COLO829 (cell line): ENCODE results near the gene CAVIN4.

Source experiments
- DNase-seq: peaks from one replicate; pipeline ENCODE4 v3.0.0; 2012; ENCODE audit warnings: low spot score

Gene CAVIN4

DNA sequence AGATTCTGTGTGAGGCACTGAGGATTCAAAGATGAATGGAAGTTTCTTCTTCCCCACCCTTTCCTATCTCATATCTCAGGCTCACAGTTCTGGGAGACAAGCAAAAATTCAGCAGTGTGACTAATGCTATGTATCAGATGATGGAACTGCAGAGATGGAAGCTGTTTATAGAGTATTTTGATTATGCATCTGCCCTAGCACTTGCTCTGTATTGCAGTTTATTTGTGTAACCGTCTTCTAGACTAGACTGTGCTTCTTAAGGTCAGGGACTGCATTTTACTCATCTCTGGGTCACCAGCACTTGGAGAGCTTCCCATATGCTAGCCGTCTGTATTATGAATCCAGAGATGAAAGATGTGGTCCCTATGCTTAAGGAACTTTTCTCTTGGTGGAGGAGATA, 12.6 kb downstream of the CAVIN4 start:
- no peak for DNase-seq

- DNase-seq: no peak
Observed at GRCh38 chr9:100591139-100591538, 13.3 kb downstream of the CAVIN4 start.

DNA sequence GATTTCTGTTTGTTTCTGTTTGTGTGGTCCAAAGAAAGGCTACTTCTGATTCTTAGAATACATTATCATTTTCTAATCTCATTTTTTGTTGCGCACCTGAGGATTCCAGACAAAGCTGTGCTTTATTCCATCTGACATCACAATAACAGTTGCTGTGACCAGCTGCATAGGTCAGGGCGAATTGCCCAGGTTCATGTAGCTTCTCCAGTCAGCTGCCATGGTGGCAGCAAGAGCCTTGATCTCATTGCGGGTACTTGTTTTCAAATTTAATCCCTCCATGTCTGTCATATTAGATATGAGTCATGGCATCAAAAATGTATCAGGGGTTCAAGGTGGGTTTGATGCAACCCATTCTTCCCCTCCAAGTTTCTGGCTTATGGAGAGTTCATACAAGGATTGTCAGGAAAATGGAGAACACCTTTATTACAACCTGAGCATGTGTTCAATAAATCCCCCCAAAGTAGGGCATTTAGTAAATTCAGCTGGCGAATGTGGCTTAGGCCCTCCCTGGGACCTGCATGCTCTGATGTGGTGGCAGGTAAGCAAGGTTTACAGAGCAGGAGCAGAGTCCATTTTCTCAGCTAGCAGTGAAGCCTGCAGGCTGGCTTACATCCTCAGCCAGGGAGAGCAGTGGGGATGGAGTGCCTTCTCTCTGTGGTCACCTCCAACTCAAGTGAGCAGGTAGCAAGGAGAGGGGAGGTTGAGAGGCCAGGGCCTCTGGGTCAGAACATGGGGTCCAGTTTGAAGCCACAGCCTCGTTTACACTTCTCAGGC, 13.9 kb downstream of the CAVIN4 start:
- DNase-seq: no peak

DNA sequence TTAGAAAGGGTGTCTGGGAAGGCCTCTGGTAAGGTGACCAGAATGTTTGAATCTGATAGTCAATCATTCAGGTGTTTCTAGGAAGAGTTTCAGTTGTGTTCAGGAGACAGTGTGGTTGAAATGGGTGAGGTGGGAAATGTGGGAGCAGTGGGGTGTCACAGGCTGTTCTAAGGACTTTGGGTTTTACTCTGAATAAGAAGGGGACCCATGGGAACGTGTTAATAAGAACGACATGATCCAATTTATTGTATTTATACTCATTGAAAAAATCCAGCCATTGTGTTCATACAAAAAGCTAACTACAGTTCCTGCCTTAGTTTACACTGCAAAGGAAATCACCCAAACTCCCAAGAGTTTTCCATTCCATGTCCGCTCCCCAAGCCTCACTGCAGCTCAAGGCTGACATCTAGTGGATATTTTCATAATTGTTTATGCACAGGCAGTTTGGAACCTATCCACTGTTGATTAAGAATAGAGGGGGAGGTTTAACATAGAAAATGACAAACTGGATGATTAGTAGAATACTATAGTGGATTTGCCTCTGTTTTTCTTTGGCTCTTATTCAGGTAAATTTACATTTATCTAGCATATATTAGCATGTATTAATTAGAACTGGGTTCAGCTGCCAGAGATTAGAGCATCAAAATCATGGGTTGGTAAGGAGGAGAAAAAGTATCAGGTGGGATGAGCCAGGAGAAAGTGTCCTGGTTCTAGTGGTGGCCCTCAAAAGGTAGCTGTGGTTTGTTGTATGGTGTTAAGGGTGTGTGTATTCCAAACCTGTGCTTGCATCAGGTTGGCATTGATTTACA, 17.7 kb downstream of the CAVIN4 start:
- peak; percentile 60 for DNase-seq

DNA sequence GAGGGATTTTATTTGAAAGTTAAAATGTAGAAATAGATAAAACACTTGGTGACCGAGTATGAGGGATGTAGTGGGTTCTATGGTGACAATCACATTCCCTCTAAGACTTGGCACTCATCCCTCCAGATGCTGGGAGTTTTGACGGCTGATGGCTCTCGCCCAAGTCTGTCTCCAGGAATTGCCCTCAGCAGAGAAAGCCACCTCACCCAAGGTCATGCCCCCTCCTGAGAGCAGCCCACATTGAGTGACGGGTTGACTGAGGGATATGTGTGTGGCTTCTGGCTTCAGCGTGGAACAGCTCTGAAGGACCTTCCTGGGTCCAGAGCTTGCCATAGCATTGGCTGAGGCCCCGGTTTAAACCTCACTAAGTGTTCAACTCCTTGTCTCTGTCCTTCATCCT, 19.4 kb downstream of the CAVIN4 start:
- no peak for DNase-seq

DNA sequence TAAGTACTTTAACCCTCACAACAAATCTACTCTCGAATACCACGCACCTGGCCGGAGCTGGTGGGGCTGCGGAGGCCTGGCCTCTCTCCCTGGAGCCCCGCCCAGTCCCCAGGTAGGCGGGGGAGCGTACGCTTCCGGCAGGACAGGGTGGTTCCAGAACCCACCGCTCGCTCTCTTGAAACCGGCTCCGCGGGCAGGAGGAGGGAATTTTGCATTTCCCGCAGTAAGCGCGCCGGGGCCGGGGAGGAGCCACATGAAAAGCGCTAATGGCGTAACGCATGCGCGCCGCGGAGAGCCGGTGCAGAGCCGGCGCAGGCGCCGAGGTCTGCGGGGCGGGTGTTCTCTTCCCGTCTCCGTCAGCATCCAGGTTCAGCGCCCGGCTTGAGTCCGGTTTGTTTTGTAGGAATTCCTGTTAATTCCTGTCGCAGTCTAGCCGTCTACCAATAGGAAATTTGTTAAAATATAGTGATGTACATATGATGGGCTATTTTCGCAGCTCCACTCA, 20.8 kb downstream of the CAVIN4 start:
- peak; percentile 80 for DNase-seq

DNA sequence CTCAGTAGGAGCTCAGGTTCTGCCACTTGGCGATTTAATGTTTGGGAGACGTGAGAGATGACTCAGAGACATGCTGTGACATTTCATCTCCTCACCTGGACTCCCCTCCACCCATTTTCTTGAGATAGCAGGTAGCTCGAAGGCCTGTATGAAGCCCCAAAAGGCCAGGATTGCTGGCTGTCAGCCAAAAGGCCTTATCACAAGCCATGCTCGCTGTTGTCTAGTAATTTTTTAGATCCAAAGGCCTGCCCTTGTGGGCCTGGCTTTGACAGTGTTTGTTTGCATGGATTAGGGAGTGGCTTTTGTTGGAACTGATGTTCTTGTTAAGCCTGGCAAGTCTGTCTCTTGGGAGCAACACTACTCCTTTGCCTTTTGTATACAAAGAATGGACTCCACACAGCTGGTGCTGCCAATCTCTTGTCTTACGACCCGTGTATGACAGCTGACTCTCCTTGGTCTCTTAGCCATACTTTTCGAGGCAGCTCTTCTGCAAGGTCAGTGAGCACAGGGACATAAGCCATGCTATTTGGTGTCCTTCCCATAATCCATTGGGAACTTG, 22.7 kb downstream of the CAVIN4 start:
- DNase-seq: no peak

DNA sequence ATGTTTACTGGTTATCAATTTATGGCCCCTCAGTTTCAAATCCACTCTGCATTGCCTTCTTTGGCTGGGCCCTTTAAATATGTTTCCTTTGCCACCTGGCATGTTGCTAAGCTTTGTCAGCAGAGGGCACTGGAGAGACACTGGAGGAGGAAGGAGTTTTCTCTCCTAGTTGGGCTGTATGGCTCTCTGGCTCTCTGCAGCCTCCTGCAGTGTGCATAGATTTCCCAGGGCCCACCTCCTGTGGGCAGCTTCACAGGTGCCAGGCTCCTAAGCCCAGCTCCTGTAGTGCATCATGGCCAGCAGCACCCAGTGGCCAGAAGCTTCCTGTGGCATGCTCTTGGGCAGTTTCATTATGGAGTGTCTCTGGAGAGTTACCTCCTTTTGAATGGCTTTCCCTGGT, 23.3 kb downstream of the CAVIN4 start:
- peak; percentile 76 for DNase-seq

DNA sequence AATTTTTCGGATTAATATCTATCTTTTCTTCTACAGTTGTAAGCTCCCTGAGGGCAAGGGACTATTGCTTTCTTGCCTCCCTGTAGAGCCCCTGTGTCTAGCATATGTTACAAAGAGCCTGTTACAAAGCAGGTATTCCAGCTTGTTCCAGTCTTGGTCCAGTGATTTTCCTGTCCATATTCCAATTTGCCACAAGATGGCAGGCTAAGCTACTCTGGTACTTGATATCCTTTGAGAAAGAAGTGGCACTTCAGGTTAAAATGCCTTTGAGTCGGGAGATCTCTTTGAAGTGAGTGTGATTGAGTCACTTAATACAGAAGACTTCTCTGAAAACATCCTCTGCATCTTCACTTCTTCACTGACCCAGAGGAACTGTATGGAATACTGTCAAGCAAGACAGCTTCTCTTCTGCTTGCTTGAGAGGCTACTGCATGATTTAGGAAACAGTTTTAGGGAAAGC, 24.5 kb downstream of the CAVIN4 start:
- DNase-seq: peak; percentile 75

DNA sequence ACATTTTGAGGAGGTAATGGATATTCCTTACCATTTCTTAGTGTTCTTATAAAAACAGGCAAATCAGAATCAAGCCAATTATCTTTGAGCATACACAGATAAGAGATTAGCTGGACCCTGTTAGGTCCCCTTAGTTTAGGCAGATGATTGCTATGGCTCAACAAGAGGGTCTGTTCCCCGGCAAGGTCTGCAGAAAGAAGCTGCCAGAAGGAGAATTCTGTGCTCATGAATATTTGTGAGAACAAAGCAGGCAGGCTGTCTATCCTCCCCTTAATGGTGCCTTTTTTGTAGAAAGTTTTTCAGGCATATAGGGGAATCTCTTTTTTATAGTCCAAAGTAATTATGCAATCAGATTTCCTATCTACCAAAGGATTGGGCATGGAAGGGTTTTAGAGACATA, 27.5 kb downstream of the CAVIN4 start:
- DNase-seq: no peak

DNA sequence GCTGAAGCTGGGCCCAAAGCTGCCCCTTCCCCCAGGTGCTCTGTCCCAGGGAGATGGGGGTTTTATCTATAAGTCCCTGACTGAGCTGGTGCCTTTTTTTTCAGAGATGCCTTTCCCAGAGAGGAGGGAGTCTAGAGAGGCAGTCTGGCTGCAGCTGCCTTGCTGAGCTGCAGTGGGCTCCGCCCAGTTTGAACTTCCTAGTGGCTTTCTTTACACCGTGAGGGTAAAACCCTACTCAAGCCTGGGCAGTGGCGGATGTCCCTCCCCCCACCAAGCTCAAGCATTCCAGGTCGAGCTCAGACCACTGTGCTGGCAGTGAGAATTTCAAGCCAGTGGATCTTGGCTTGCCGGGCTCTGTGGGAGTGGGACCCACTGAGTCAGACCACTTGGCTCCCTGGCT, 41.3 kb downstream of the CAVIN4 start:
- DNase-seq: no peak

- no peak for DNase-seq
Observed at GRCh38 chr9:100619665-100620064, 41.8 kb downstream of the CAVIN4 start.

DNA sequence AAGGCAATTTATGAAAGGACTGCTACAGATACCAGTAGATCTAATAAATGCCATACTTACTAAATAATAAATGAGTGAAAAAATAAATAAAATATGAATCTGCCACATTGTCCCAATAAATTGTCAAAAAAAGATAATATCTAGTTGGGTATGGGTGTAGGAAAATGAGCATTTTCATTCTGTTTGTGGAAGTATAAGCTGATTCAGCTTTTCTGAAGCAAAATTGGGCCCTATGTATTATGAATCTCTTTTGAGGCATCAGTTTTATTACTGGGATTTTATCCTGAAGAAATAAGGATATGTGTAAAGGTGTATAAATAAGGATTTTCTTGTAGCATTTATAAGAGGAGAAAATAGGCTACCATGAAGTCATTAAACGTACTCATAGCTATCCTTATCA, 46.1 kb downstream of the CAVIN4 start:
- DNase-seq: no peak

DNA sequence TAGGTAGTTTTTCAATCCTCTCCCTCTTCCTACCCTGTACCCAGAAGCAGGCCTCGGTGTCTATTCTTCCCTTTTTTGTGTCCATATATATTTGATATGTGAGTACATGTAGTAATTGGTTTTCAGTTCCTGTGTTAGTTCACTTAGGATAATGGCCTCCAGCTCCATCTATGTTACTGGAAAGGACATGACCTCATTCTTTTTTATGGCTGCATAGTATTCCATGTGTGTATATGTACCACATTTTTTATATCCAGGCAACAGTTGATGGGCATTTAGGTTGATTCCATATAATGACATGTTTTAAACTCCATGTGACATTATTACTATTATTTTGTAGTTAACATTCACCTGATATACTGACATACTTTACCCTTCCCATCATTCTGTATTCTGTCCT, 49.1 kb downstream of the CAVIN4 start:
- DNase-seq: no peak

DNA sequence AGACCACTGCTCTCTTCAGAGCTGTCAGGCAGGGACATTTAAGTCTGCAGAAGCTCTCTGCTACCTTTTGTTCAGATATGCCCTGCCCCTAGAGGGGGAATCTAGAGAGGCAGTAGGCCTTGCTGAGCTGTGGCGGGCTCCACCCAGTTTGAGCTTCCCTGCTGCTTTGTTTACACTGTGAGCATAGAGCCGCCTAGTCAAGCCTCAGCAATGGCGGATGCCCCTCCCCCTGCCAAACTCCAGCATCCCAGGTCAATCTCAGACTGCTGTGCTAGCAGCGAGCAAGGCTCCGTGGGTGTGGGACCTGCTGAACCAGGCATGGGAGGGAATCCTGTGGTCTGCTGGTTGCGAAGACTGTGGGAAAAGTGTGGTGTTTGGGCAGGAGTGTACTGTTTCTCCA, 59.9 kb downstream of the CAVIN4 start:
- no peak for DNase-seq
